H1 (cell line): ENCODE results near the gene PPP1R3F.
"Not testable (repeated sequence)": the region's sequence is repeated elsewhere in the genome, so short reads cannot be mapped to it uniquely, and the experiment has no call there.

Experiments used
- CEBPB ChIP-seq: IDR thresholded peaks from 2 replicates; pipeline ENCODE4 v1.6.1; 2012; ENCODE audit warnings: low read depth, low read length
- EP300 ChIP-seq, 2 experiments: IDR thresholded peaks; 1 replicate in 1 of 2; 2 replicates in 1 of 2; pipeline ENCODE4 v1.6.1; 2011 to 2012; ENCODE audit warnings: low read depth in 2 of 2, low read length in 2 of 2, mild to moderate bottlenecking in 2 of 2, borderline replicate concordance in 1 of 2, inconsistent platforms in 1 of 2, moderate library complexity in 1 of 2
- GABPA ChIP-seq: IDR thresholded peaks from 2 replicates; pipeline ENCODE4 v1.6.1; 2011; ENCODE audit warnings: mild to moderate bottlenecking, low read length, moderate library complexity, borderline replicate concordance; ENCODE audit not compliant: insufficient read depth
- GTF2F1 ChIP-seq: IDR thresholded peaks from 2 replicates; pipeline ENCODE4 v1.6.1; 2012; ENCODE audit warnings: low read depth, low read length, improper control_type of control experiment, borderline replicate concordance
- JUN ChIP-seq: IDR thresholded peaks from 2 replicates; pipeline ENCODE4 v1.6.1; 2011; ENCODE audit warnings: low read depth, mild to moderate bottlenecking, improper control_type of control experiment, low read length
- JUND ChIP-seq: IDR thresholded peaks from 2 replicates; pipeline ENCODE4 v1.6.1; 2011; ENCODE audit warnings: mild to moderate bottlenecking, improper control_type of control experiment, low read length
- POLR2A ChIP-seq, 2 experiments: IDR thresholded peaks; 1 replicate in 1 of 2; 2 replicates in 1 of 2; pipeline ENCODE4 v1.6.1; 2011; ENCODE audit warnings: low read depth in 2 of 2, low read length in 2 of 2, mild to moderate bottlenecking in 2 of 2; ENCODE audit errors: control extremely low read depth in 1 of 2
- POLR2AphosphoS5 ChIP-seq: IDR thresholded peaks from 2 replicates; pipeline ENCODE4 v1.6.1; 2011; ENCODE audit warnings: low read depth, low read length
- TAF1 ChIP-seq: IDR thresholded peaks from 2 replicates; pipeline ENCODE4 v1.6.1; 2011; ENCODE audit warnings: mild to moderate bottlenecking, low read depth, low read length
- TF ChIP-seq, protein P1 (sequence below), 3 experiments: IDR thresholded peaks; 1 replicate in 2 of 3; 2 replicates in 1 of 3; pipeline versions ENCODE4 v1.5.1 to v1.6.1; 2011; ENCODE audit warnings: low read length in 3 of 3, mild to moderate bottlenecking in 3 of 3, inconsistent platforms in 2 of 3, low read depth in 1 of 3, moderate library complexity in 1 of 3; ENCODE audit not compliant: insufficient read depth in 1 of 3; ENCODE audit errors: control extremely low read depth in 1 of 3
- TF ChIP-seq, protein P2 (sequence below): IDR thresholded peaks from 2 replicates; pipeline ENCODE4 v1.6.1; 2011; ENCODE audit warnings: low read length, improper control_type of control experiment
- TF ChIP-seq, protein P3 (sequence below): fragments of 300-600 bp; sonication (generic); IDR thresholded peaks from 2 replicates; pipeline ENCODE4 v1.7.1; 2012; ENCODE audit warnings: low read length, moderate library complexity, mild to moderate bottlenecking, inconsistent platforms; ENCODE audit not compliant: insufficient replicate concordance

DNA sequence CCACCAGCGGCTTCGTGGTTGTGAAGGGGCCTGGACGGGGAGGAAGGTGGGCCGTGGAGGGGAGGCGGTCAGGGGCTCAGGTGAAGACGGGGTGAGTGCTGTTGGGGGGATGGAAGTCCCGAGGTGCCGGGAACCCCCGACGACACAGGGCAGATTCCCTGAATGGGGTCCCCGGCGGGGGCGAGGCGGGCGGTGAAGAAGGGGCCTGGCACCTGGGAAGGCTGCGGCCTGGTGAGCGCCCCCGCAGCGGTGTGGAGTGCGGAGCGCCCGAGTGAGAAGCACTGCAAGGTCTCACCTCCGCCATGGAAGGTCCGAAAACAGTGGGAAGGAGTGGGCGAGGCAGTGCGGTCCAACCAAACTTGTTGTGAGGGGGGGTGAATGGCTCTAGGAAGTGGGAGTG, 62.2 kb downstream of the PPP1R3F start:
- not testable (repeated sequence) for TF ChIP-seq GABPA; JUND; JUN; GTF2F1; POLR2AphosphoS5; CEBPB; POLR2A (IDR thresholded peaks at IDR 0.05; ENCODE audit: control extremely low read depth in 1 of 2, low read depth in 2 of 2, low read length in 2 of 2); EP300 (IDR thresholded peaks at IDR 0.05; ENCODE audit: borderline replicate concordance in 1 of 2, low read depth in 2 of 2, low read length in 2 of 2); TAF1
- TF ChIP-seq, protein P1, sequence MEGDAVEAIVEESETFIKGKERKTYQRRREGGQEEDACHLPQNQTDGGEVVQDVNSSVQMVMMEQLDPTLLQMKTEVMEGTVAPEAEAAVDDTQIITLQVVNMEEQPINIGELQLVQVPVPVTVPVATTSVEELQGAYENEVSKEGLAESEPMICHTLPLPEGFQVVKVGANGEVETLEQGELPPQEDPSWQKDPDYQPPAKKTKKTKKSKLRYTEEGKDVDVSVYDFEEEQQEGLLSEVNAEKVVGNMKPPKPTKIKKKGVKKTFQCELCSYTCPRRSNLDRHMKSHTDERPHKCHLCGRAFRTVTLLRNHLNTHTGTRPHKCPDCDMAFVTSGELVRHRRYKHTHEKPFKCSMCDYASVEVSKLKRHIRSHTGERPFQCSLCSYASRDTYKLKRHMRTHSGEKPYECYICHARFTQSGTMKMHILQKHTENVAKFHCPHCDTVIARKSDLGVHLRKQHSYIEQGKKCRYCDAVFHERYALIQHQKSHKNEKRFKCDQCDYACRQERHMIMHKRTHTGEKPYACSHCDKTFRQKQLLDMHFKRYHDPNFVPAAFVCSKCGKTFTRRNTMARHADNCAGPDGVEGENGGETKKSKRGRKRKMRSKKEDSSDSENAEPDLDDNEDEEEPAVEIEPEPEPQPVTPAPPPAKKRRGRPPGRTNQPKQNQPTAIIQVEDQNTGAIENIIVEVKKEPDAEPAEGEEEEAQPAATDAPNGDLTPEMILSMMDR (IDR thresholded peaks at IDR 0.05; ENCODE audit: control extremely low read depth in 1 of 3, insufficient read depth in 1 of 3, low read depth in 1 of 3, low read length in 3 of 3): not testable (repeated sequence)
- TF ChIP-seq, protein P2, sequence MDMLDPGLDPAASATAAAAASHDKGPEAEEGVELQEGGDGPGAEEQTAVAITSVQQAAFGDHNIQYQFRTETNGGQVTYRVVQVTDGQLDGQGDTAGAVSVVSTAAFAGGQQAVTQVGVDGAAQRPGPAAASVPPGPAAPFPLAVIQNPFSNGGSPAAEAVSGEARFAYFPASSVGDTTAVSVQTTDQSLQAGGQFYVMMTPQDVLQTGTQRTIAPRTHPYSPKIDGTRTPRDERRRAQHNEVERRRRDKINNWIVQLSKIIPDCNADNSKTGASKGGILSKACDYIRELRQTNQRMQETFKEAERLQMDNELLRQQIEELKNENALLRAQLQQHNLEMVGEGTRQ: not testable (repeated sequence)
- TF ChIP-seq, protein P3, sequence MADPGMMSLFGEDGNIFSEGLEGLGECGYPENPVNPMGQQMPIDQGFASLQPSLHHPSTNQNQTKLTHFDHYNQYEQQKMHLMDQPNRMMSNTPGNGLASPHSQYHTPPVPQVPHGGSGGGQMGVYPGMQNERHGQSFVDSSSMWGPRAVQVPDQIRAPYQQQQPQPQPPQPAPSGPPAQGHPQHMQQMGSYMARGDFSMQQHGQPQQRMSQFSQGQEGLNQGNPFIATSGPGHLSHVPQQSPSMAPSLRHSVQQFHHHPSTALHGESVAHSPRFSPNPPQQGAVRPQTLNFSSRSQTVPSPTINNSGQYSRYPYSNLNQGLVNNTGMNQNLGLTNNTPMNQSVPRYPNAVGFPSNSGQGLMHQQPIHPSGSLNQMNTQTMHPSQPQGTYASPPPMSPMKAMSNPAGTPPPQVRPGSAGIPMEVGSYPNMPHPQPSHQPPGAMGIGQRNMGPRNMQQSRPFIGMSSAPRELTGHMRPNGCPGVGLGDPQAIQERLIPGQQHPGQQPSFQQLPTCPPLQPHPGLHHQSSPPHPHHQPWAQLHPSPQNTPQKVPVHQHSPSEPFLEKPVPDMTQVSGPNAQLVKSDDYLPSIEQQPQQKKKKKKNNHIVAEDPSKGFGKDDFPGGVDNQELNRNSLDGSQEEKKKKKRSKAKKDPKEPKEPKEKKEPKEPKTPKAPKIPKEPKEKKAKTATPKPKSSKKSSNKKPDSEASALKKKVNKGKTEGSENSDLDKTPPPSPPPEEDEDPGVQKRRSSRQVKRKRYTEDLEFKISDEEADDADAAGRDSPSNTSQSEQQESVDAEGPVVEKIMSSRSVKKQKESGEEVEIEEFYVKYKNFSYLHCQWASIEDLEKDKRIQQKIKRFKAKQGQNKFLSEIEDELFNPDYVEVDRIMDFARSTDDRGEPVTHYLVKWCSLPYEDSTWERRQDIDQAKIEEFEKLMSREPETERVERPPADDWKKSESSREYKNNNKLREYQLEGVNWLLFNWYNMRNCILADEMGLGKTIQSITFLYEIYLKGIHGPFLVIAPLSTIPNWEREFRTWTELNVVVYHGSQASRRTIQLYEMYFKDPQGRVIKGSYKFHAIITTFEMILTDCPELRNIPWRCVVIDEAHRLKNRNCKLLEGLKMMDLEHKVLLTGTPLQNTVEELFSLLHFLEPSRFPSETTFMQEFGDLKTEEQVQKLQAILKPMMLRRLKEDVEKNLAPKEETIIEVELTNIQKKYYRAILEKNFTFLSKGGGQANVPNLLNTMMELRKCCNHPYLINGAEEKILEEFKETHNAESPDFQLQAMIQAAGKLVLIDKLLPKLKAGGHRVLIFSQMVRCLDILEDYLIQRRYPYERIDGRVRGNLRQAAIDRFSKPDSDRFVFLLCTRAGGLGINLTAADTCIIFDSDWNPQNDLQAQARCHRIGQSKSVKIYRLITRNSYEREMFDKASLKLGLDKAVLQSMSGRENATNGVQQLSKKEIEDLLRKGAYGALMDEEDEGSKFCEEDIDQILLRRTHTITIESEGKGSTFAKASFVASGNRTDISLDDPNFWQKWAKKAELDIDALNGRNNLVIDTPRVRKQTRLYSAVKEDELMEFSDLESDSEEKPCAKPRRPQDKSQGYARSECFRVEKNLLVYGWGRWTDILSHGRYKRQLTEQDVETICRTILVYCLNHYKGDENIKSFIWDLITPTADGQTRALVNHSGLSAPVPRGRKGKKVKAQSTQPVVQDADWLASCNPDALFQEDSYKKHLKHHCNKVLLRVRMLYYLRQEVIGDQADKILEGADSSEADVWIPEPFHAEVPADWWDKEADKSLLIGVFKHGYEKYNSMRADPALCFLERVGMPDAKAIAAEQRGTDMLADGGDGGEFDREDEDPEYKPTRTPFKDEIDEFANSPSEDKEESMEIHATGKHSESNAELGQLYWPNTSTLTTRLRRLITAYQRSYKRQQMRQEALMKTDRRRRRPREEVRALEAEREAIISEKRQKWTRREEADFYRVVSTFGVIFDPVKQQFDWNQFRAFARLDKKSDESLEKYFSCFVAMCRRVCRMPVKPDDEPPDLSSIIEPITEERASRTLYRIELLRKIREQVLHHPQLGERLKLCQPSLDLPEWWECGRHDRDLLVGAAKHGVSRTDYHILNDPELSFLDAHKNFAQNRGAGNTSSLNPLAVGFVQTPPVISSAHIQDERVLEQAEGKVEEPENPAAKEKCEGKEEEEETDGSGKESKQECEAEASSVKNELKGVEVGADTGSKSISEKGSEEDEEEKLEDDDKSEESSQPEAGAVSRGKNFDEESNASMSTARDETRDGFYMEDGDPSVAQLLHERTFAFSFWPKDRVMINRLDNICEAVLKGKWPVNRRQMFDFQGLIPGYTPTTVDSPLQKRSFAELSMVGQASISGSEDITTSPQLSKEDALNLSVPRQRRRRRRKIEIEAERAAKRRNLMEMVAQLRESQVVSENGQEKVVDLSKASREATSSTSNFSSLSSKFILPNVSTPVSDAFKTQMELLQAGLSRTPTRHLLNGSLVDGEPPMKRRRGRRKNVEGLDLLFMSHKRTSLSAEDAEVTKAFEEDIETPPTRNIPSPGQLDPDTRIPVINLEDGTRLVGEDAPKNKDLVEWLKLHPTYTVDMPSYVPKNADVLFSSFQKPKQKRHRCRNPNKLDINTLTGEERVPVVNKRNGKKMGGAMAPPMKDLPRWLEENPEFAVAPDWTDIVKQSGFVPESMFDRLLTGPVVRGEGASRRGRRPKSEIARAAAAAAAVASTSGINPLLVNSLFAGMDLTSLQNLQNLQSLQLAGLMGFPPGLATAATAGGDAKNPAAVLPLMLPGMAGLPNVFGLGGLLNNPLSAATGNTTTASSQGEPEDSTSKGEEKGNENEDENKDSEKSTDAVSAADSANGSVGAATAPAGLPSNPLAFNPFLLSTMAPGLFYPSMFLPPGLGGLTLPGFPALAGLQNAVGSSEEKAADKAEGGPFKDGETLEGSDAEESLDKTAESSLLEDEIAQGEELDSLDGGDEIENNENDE: not testable (repeated sequence)
